Pancreas (tissue), 10 donors: ENCODE results near the gene EFCAB8. TPM values are rescaled to one million over a fixed set of nuclear protein-coding genes. Genes with fewer than 3 reads are reported as not detected.

Experiments
- ATAC-seq, 4 donors: fragments of 200-7000 bp; cut with Tn5 transposase; one replicate each; pipeline versions ENCODE4 v1.8.0 to v1.9.1; 2020; ENCODE audit warnings: mild to moderate bottlenecking in 4 of 4, moderate library complexity in 4 of 4
- DNase-seq, 6 donors: peaks; one replicate each; pipeline ENCODE4 v3.0.0-alpha.2; 2020
- FAIRE-seq: peaks from 2 replicates; lab custom pipeline; 2012; peaks lifted over from hg19 to GRCh38; lab: Jason Lieb, UNC
- H3K27ac ChIP-seq, 4 donors: fragments of 200-600 bp; sonication (generic); 1 replicate in 3 of 4; 2 replicates in 1 of 4; pipeline versions ENCODE4 v1.5.0 to v1.8.0; 2020
- H3K27me3 ChIP-seq, 4 donors: fragments of 200-600 bp; one replicate each; pipeline ENCODE4 v1.8.0; 2021
- H3K36me3 ChIP-seq, 3 donors: fragments of 200-600 bp; sonication (generic) in 1 of 3; one replicate each; pipeline versions ENCODE4 v1.5.0 to v1.8.0; 2020 to 2021
- H3K4me1 ChIP-seq, 3 donors: fragments of 200-600 bp; one replicate each; pipeline ENCODE4 v1.8.0; 2021
- H3K4me3 ChIP-seq, 4 donors: fragments of 200-600 bp; sonication (generic) in 2 of 4; one replicate each; pipeline versions ENCODE4 v1.5.0 to v1.8.0; 2020 to 2021
- H3K9me3 ChIP-seq, 4 donors: fragments of 200-600 bp; one replicate each; pipeline ENCODE4 v1.8.0; 2021
- WGBS, 2 donors: extraction: QIAGEN DNeasy Blood & Tissue Kit; methylation state at CpG; one replicate each; pipeline ENCODE4 v1.1.7; 2013; 5-methylcytosine and 5-hydroxymethylcytosine counted together
- intact Hi-C, 3 donors: fragments of 100-400 bp; cut with DNase I; formaldehyde crosslinking; loops; one replicate each; pipeline versions ENCODE4 v1.11.1 to v1.14.2; 2022
- polyA plus RNA-seq, 2 donors: library from polyadenylated mRNA; stranded (reverse); fragments of 200-250 nt; gene quantifications; one replicate each; pipeline ENCODE4 v1.2.3, GENCODE V29; 2013
- total RNA-seq, 6 donors: library from RNA; stranded (reverse); fragmentation: NEBNext Ultra II Directional in 4 of 6; extraction: Animal tissue kit (Norgen Biotek cat#: 25700) in 4 of 6; gene quantifications; one replicate each; pipeline versions ENCODE4 v1.2.1 to v1.2.4, GENCODE V29; 2021 to 2023
- TF ChIP-seq, protein P1 (sequence below), 4 donors: fragments of 200-600 bp; sonication (generic) in 3 of 4; IDR thresholded peaks; one replicate each; pipeline versions ENCODE4 v1.5.0 to v1.8.0; 2021; ENCODE audit warnings: antibody characterized with exemption in 4 of 4
- donor health status: healthy with polysubstance abuse.
- donor health status: DM: no; HTN: no; CAD: no; lungs with moderate emphysema.
- donor health status: DM: no; HTN: no; CAD: no.
- donor health status: control.
- donor health status: control.
- donor health status: Bipolar disorder and iron deficiency.
- donor health status: DM: yes; HTN: yes; CAD: no.
- donor health status: DM: no; HTN: no; CAD: no.
- donor health status: DM: no; HTN: no; CAD: no.
- donor health status: DM: yes; HTN: yes; CAD: no.

EFCAB8 gene
- total and polyA plus RNA-seq, 8 donors, result 0.12 to 0.35 (median 0.19) TPM; not detected in 1

DNA sequence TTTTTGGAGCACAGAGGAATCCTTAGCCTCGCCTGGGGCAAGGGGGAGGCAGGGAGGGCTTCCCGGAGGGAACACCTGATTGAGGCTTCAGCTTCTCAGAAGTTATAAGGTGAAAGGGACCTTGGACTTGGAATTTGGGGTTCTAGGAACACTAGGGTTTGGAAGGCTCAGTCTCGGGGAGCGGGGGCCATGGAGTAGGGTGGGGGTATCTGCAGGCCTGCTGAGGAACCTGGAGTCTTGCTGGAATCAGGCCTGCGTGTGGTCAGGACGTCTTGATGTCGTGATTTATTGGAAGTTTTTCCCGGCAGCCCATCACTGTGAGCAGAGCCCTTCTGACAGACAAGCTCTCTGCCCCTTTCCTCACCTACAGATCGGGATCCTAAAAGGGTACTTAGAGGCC is 50.7 kb downstream of the EFCAB8 start:
- DNase-seq (no peak), ATAC-seq (no peak), FAIRE-seq (no peak)
- no peak overlapping the region for H3K4me3 ChIP-seq
- H3K9me3 ChIP-seq, result no peaks in the 10 kb centered on the region
- TF ChIP-seq, protein P1, sequence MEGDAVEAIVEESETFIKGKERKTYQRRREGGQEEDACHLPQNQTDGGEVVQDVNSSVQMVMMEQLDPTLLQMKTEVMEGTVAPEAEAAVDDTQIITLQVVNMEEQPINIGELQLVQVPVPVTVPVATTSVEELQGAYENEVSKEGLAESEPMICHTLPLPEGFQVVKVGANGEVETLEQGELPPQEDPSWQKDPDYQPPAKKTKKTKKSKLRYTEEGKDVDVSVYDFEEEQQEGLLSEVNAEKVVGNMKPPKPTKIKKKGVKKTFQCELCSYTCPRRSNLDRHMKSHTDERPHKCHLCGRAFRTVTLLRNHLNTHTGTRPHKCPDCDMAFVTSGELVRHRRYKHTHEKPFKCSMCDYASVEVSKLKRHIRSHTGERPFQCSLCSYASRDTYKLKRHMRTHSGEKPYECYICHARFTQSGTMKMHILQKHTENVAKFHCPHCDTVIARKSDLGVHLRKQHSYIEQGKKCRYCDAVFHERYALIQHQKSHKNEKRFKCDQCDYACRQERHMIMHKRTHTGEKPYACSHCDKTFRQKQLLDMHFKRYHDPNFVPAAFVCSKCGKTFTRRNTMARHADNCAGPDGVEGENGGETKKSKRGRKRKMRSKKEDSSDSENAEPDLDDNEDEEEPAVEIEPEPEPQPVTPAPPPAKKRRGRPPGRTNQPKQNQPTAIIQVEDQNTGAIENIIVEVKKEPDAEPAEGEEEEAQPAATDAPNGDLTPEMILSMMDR (IDR thresholded peaks at IDR 0.05), result no peak
- intact Hi-C loops, result loop anchor here in 2 of 3 donors (5.0 to 10.0 kb wide), 2 partner anchors 185 to 383 kb away; no protein-coding TSS in a partner anchor
- H3K27ac ChIP-seq, result no peak overlapping the region
- WGBS, 2 donors, result 87 to 90% methylated on average over 9 of the region's 9 CpGs
- H3K4me1 ChIP-seq, result no peaks in the 10 kb centered on the region
- H3K27me3 ChIP-seq, result no peaks in the 10 kb centered on the region
- no peaks in the 10 kb centered on the region for H3K36me3 ChIP-seq

DNA sequence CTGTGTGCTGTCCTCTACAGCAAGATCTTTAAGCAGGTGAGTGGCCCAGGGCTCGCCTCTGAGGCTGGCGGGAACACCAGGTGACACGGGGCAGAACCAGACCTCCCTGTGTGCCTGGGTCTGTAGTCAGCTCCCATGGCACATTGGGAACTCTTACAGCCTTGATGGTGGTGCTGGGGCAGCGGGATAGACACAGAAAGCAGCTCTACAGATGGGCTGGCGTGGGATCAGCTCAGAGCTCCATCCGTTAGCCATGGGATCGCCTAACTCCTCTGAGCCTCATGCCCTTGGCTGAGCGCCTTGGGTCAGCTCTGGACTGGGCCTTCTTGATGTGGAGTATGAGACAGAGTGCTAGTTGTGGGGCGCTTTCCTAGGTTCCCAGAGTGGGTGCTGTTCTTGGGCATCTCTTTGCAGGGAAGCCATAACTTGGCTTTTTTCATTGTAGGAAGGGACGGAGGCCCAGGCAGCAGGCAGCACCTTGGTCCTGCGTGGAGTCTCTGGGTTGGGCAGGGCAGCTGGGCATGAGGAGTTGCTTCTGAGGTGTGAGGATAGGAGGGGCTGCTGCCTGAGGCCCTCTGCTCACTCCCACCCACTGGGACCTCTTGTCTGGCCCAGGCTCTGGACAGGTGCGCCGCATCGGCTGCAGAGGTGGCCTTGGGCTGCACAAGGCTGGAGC is 51.3 kb downstream of the EFCAB8 start:
- intact Hi-C loops, result loop anchor here in 2 of 3 donors (5.0 to 10.0 kb wide), 2 partner anchors 185 to 382 kb away; no protein-coding TSS in a partner anchor
- FAIRE-seq (no peak), DNase-seq (peak in 1 of 6 donors; percentile 45), ATAC-seq (no peak)
- Histone ChIP-seq H3K4me3 (no peak overlapping the region), H3K36me3 (no peaks in the 10 kb centered on the region), H3K4me1 (no peaks in the 10 kb centered on the region), H3K27ac (no peak overlapping the region), H3K9me3 (no peaks in the 10 kb centered on the region), H3K27me3 (no peaks in the 10 kb centered on the region)
- TF ChIP-seq, protein P1 (IDR thresholded peaks at IDR 0.05), result no peak
- WGBS, 2 donors, result 81 to 93% methylated on average over 14 of the region's 14 CpGs

DNA sequence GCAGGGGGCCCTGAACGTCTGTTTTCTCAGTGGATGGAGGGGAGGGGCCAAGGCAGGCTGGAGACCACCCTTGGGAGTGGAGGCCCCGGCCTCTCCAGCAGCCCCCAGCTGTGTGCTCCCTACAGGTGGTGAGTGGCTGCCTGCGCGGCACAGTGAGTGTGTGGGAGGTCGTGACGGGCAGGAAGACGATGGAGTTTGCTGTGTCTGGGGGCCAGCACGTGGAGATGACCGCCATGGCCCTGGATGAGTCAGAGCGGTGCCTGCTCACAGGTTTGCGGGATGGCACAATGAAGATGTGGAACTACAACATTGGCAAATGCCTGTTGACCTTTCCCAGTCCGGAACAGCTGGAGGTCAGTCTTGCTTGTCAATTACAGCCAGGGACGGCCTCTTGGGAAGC is 52.6 kb downstream of the EFCAB8 start:
- no peak for FAIRE-seq
- DNase-seq, result no peak

DNA sequence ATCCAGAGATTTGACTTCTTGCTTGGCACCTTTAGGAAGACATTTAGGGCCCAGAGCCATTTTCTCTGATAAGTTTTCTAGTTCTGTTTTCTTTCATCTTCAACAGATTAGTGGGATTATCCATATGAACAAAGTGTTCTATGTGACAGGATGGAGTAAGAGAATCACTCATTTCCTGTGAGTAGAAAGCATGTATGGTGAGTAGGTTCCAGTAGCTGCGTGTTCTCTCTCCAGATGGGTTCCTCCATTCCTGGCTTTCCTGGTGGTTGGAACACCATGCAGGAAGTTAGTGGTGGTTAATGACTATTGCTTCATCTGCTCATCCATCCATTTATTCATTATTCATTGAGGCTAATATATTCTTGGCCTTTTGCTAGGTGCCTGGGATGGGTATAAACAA is 54.0 kb downstream of the EFCAB8 start:
- ATAC-seq (no peak), FAIRE-seq (no peak), DNase-seq (no peak)
- TF ChIP-seq, protein P1 (IDR thresholded peaks at IDR 0.05), result no peak
- Histone ChIP-seq H3K4me3 (no peak overlapping the region), H3K4me1 (no peaks in the 10 kb centered on the region), H3K9me3 (no peaks in the 10 kb centered on the region), H3K36me3 (no peaks in the 10 kb centered on the region), H3K27me3 (no peaks in the 10 kb centered on the region), H3K27ac (no peak overlapping the region)
- 97 to 100% methylated on average over 1 of the region's 1 CpG for WGBS, 2 donors
- intact Hi-C loops, result no loop called here

More for the DNA sequence above, 52.6 kb downstream of the EFCAB8 start:
- Histone ChIP-seq H3K27me3 (no peaks in the 10 kb centered on the region), H3K36me3 (no peaks in the 10 kb centered on the region), H3K4me1 (no peaks in the 10 kb centered on the region), H3K9me3 (no peaks in the 10 kb centered on the region), H3K4me3 (no peak overlapping the region), H3K27ac (no peak overlapping the region)
- intact Hi-C loops, result no loop called here
- ATAC-seq, result no peak
- TF ChIP-seq, protein P1 (IDR thresholded peaks at IDR 0.05), result no peak
- 79 to 81% methylated on average over 13 of the region's 13 CpGs for WGBS, 2 donors

DNA sequence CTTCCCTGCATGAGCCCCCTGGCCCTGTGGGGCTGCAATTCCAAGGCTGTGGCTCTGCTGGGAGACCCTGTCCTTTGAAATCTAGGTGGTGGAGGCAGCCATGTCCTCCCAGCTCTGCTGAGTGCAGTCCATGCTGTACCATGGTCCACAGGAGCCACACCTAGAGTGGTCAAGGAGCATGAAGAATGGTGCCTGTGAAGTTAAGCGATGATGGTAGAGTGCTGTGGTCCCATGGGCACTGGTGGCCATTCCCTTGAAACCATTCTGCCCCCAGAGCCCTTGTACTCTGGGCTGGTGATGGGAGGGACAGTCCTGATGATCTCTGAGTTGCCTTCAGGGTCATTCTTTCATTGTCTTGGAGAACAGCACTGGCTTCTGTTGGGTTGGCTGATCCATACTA is 55.3 kb downstream of the EFCAB8 start:
- H3K4me1 ChIP-seq, result no peaks in the 10 kb centered on the region
- H3K36me3 ChIP-seq, result no peaks in the 10 kb centered on the region
- ATAC-seq, result no peak
- H3K9me3 ChIP-seq, result no peaks in the 10 kb centered on the region
- TF ChIP-seq, protein P1 (IDR thresholded peaks at IDR 0.05), result no peak
- no peak for FAIRE-seq
- peak in 1 of 6 donors; percentile 5 for DNase-seq
- intact Hi-C loops, result no loop called here
- WGBS, 2 donors, result 95 to 98% methylated on average over 1 of the region's 1 CpG
- H3K27me3 ChIP-seq, result no peaks in the 10 kb centered on the region
- no peak overlapping the region for H3K4me3 ChIP-seq
- H3K27ac ChIP-seq, result no peak overlapping the region
